Fibroblast of villous mesenchyme (primary cell): ENCODE data around the gene C17orf50. TPM values are rescaled to one million over a fixed set of nuclear protein-coding genes. Genes with fewer than 3 reads are reported as not detected.

Experiments
- DNase-seq: peaks from one replicate; pipeline ENCODE4 v3.0.0-alpha.2; 2010; ENCODE audit warnings: low read depth
- H3K4me3 ChIP-seq: 2 replicates; pipeline ENCODE4 v1.5.1; 2011; ENCODE audit warnings: low read depth, mild to moderate bottlenecking, low read length
- total RNA-seq: library from RNA; depleted of rRNA; stranded (reverse); fragments of >200 nt; gene quantifications from 2 replicates; pipeline ENCODE4 v1.2.3, GENCODE V29; 2012
- TF ChIP-seq, protein P1 (sequence below): IDR thresholded peaks from 2 replicates; pipeline ENCODE4 v1.5.1; 2012; ENCODE audit warnings: low read depth, mild to moderate bottlenecking, low read length; ENCODE audit not compliant: insufficient read depth

C17orf50 gene
- total RNA-seq, 1 donor = not detected

DNA sequence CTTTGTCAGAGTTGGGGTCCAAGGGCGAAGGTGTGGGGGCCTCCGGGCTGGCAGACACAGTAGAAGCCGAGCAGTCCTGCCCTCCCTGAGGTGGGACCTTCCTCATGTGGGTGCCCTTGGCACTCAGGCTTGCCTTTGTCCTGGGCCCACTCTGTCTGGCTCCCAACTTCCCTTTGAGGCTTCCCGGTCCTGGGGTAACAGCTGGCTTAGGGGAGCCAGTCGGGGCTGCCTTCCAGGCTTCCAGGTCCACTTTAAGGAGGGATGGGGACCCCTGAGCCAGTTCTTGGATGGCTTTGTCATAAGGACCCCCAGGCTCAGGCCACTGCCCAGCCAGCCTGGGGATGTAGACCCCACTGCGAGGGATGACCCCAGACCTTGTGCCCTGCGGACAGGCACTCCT is 15.4 kb upstream of the C17orf50 start:
- TF ChIP-seq, protein P1, sequence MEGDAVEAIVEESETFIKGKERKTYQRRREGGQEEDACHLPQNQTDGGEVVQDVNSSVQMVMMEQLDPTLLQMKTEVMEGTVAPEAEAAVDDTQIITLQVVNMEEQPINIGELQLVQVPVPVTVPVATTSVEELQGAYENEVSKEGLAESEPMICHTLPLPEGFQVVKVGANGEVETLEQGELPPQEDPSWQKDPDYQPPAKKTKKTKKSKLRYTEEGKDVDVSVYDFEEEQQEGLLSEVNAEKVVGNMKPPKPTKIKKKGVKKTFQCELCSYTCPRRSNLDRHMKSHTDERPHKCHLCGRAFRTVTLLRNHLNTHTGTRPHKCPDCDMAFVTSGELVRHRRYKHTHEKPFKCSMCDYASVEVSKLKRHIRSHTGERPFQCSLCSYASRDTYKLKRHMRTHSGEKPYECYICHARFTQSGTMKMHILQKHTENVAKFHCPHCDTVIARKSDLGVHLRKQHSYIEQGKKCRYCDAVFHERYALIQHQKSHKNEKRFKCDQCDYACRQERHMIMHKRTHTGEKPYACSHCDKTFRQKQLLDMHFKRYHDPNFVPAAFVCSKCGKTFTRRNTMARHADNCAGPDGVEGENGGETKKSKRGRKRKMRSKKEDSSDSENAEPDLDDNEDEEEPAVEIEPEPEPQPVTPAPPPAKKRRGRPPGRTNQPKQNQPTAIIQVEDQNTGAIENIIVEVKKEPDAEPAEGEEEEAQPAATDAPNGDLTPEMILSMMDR = no peak
- no peak overlapping the region for H3K4me3 ChIP-seq
- DNase-seq = no peak

DNA sequence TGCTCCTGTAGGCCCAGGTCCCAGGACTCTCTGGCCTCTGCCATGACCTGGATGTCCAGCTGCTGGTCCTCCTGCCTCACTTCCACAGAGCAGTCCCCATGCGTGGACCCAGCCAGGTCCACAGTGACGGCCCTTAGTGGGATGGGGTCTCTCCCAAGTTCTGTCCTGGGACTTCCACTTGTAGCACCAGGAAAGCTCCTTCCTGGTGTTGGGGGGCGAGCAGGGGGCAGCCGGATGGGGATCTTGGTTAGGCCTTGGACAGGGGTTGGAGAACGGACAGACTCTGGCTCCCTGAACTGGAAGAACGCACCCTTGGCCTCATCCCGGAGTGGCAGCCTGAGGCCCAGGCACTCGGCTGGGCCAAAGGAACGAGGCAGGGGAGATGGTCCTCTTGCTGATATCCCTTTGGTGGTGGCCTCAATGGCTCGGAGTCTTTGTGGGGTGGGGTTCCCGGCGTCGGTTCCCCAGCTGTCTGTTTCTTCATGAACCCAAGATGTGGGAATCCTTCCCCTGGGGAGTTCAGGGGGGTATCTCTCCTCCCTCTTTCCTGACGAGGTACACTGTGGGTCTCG is 14.9 kb upstream of the C17orf50 start:
- no peak overlapping the region for H3K4me3 ChIP-seq
- TF ChIP-seq, protein P1 = no peak
- no peak for DNase-seq

DNA sequence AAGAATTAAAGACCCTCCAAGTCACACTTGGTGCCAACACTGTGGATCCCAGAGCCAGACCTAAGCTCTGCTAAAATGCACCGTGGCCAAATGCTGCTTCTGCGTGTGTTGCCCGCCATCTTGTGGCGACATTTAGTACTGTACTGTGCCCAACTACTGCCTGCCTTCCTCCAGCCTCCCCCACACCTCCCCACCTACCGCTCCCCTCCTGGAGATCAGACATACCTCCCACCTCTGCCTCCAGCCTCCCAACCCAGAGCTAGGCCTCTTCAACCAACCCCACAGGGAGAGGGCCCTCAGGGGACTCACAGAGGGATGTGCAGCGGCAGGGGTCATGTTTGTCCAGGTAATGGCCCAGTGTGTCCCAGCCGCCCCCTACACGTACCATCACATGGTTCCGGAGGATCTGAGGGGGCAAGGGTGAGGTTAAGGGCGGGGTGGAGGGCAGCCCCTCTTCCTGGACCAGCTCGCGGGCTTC is 13.1 kb upstream of the C17orf50 start:
- TF ChIP-seq, protein P1 = peak; percentile 77
- DNase-seq = peak; percentile 81
- H3K4me3 ChIP-seq = no peak overlapping the region

DNA sequence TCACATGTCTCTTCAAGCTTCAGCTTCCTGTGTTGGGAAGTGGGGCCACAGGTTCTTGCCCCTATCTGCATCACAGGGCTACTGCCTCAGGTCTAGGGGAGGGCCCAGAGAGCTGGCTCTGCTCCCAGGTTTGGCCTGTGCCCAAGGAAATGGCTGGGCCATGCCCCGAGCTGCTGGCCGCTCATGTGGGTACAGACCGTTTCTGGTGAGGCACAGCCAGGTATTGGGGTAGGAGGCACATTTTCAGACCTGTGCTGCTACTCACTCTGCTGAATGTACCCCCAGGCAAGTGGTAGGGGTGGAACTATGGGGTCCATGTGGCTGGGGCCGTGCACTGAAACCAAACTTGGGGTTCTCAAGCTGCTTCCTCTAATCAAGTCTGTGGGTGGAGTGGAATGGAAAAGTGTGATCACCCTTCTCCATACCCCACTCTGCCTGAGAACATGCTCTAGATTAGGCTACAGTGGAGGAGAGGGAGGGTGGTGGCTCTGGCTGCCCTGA is 12.3 kb upstream of the C17orf50 start:
- DNase-seq = no peak
- TF ChIP-seq, protein P1 = no peak
- H3K4me3 ChIP-seq = no peak overlapping the region

DNA sequence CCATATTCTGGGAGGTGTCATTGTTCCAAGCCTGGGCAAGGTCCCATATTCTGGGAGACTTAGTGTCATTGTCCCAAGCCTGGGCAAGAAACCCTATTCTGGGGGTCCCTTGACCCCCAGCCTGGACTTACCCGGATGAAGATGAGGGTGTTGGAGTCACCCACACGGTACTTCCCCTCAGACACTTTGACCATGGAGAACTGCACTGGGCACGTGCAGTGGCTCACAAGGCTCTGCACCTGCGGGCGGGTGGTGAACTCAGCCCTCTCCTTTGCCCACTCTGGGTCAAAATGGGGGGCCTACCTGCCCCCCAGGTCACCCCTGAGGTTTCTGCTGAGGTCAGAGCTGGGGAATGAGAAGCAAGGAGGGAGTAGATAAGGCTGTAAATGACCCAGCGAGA is 11.7 kb upstream of the C17orf50 start:
- H3K4me3 ChIP-seq = no peak overlapping the region
- DNase-seq = no peak
- TF ChIP-seq, protein P1 = no peak

DNA sequence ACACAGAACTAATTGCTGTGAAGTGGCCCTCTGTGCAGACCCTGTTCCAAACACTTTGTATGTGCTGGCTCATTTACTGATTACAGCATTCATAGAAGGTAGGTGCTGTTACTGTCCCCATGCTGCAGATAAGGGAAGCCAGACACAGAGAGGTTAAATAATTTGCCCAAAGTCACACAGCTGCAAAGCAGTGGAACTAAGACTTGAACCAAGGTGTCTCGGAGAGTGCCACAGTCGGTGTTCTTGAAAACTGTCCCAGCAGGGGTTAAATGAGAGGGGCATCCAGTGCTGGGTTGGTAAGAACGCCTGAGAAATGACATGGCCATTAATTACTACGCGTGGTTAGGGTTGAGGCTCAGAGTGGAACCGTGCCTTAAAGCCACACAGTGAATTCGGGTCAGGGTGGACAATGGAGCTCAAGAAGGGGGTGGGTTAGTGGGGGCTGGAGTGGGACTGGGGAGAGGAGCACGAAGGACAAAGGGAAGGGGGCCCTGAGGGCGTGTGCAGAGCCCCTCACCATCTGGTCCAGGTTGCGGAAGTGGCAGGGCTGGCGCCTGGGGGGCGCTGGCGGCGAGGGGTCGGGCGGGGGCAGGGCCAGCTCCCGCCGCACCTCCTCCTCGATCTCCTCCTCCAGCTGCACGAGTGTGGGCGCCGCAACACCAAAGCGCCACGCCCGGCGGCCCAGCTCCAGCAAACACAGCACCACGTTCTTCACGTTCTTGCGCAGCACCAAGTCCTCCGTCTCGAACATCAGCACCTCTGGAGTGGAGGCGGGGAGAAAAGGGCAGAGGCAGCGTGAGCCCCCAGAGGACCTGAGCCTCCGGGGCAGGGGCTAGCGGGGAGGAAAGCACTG is 10.9 kb upstream of the C17orf50 start:
- DNase-seq = peak; percentile 27
- H3K4me3 ChIP-seq = peak overlapping the region; percentile 18
- TF ChIP-seq, protein P1 = no peak
